ENCODE measurements around the gene ATP6V0C.
A peak's percentile ranks its signal among the peaks of the same experiment; 100 is the strongest.
"Not testable (repeated sequence)": the region's sequence is repeated elsewhere in the genome, so short reads cannot be mapped to it uniquely, and the experiment has no call there.

Gene ATP6V0C

GRCh38 chr16:2528161-2529060 lies 14.7 kb downstream of the ATP6V0C start:
- no peak for DNase-seq (ENCODE audit: low read depth)

- DNase-seq (ENCODE audit: low read depth), result no peak
Measured at GRCh38 chr16:2529061-2529931, 15.5 kb downstream of the ATP6V0C start.

- DNase-seq (ENCODE audit: low read depth), result no peak
Measured at GRCh38 chr16:2529961-2530628, 16.3 kb downstream of the ATP6V0C start.

GRCh38 chr16:2530629-2531318 lies 17.0 kb downstream of the ATP6V0C start:
- no peak for DNase-seq (ENCODE audit: low read depth)

- no peak for DNase-seq (ENCODE audit: low read depth)
Measured at GRCh38 chr16:2531371-2531695, 17.6 kb downstream of the ATP6V0C start, which contains the start of gene CEMP1. TSS of gene CEMP1 (minus strand) at chr16:2531408. CDS start at chr16:2531073, 335 bp downstream.

GRCh38 chr16:2531696-2532493 lies 18.1 kb downstream of the ATP6V0C start:
- DNase-seq (ENCODE audit: low read depth), result peak; percentile 99

- peak; percentile 39 for DNase-seq (ENCODE audit: low read depth)
Measured at GRCh38 chr16:2532494-2533141, 18.9 kb downstream of the ATP6V0C start.

- not testable (repeated sequence) for DNase-seq (ENCODE audit: low read depth)
Measured at GRCh38 chr16:2533142-2533755, 19.5 kb downstream of the ATP6V0C start.

- no peak for DNase-seq (ENCODE audit: low read depth)
Measured at GRCh38 chr16:2533912-2534311, 20.2 kb downstream of the ATP6V0C start.

- not testable (repeated sequence) for DNase-seq (ENCODE audit: low read depth)
Measured at GRCh38 chr16:2534335-2534734, 20.6 kb downstream of the ATP6V0C start.

GRCh38 chr16:2535625-2536013 lies 21.9 kb downstream of the ATP6V0C start:
- no peak for DNase-seq (ENCODE audit: low read depth)

- peak; percentile 88 for DNase-seq (ENCODE audit: low read depth)
Measured at GRCh38 chr16:2537451-2538379, 24.0 kb downstream of the ATP6V0C start, which contains the start of gene PDPK1. TSS of gene PDPK1 (plus strand) at chr16:2538021. CDS start at chr16:2538113, 92 bp downstream.

- not testable (repeated sequence) for DNase-seq (ENCODE audit: low read depth)
Measured at GRCh38 chr16:2539192-2539844, 25.6 kb downstream of the ATP6V0C start.

- DNase-seq (ENCODE audit: low read depth), result not testable (repeated sequence)
Measured at GRCh38 chr16:2539845-2540458, 26.2 kb downstream of the ATP6V0C start.

GRCh38 chr16:2540912-2541311 lies 27.2 kb downstream of the ATP6V0C start:
- not testable (repeated sequence) for DNase-seq (ENCODE audit: low read depth)

- not testable (repeated sequence) for DNase-seq (ENCODE audit: low read depth)
Measured at GRCh38 chr16:2541409-2541808, 27.7 kb downstream of the ATP6V0C start.

GRCh38 chr16:2543771-2544170 lies 30.0 kb downstream of the ATP6V0C start:
- DNase-seq (ENCODE audit: low read depth), result not testable (repeated sequence)
